ENCODE measurements around the gene CEP250.
A peak's percentile ranks its signal among the peaks of the same experiment; 100 is the strongest.
"Not testable (repeated sequence)": the region's sequence is repeated elsewhere in the genome, so short reads cannot be mapped to it uniquely, and the experiment has no call there.

CEP250 gene, protein sequence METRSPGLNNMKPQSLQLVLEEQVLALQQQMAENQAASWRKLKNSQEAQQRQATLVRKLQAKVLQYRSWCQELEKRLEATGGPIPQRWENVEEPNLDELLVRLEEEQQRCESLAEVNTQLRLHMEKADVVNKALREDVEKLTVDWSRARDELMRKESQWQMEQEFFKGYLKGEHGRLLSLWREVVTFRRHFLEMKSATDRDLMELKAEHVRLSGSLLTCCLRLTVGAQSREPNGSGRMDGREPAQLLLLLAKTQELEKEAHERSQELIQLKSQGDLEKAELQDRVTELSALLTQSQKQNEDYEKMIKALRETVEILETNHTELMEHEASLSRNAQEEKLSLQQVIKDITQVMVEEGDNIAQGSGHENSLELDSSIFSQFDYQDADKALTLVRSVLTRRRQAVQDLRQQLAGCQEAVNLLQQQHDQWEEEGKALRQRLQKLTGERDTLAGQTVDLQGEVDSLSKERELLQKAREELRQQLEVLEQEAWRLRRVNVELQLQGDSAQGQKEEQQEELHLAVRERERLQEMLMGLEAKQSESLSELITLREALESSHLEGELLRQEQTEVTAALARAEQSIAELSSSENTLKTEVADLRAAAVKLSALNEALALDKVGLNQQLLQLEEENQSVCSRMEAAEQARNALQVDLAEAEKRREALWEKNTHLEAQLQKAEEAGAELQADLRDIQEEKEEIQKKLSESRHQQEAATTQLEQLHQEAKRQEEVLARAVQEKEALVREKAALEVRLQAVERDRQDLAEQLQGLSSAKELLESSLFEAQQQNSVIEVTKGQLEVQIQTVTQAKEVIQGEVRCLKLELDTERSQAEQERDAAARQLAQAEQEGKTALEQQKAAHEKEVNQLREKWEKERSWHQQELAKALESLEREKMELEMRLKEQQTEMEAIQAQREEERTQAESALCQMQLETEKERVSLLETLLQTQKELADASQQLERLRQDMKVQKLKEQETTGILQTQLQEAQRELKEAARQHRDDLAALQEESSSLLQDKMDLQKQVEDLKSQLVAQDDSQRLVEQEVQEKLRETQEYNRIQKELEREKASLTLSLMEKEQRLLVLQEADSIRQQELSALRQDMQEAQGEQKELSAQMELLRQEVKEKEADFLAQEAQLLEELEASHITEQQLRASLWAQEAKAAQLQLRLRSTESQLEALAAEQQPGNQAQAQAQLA (N-terminal part only)

DNA sequence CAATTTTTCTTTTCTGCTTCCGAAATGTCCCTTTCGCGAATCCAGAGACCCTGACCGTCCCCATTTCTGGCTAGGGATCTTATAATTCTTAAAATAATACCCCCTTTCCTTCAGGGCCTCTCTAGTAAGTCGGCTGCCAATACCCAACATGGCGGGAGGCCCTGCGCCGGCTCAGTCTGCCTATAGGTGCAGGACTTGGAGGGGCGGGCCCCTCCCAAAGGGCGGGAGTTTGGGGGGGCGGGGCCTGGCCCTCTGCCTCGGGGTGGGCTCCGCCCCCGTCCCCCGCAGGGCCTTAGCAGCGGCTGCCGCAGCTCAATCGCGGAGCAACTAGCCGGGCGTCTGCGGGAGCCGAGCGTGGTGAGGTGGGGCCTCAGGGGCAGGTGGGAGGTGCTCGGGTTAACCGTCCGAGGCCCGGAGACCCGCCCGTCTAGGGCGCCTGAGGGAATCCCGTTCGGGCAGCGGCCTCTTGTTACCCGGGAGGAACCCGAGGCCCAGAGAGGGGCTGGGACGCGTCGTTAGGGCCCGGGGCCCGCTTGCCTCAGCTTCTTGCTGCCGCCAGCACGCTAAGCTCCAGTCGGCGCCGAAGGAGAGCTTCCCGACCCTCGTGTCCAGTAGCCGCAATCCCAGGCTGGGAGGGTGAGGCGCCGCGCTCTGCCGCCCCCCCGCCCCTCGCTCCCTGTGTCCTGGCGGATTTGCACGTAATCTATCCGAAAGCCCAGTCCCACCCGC, at the start of gene CEP250:
Gene CEP250 (plus strand): TSS at position 718 of the 729 bp plus-strand sequence. CDS start 6,770 bp downstream, outside the sequence.
- DNase-seq: peak; percentile 93 to 94

DNA sequence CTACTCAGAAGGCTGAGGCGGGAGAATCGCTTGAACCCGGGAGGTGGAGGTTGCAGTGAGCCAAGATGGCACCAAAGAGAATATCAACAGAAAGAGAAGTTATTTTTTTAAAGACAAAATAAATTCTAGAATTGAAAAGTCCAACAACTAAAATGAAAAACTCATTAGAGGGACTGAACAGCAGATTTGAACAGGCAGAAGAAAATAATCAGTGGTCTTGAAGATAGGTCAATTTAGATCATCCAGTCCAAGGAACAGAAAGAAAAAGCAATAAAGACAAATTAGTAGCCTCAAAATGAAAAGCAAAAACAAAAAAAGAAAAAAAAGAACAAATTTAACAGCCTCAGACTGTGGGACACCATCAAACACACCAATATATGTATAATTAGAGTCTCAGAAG, 49.6 kb upstream of the CEP250 start:
- DNase-seq: no peak

DNA sequence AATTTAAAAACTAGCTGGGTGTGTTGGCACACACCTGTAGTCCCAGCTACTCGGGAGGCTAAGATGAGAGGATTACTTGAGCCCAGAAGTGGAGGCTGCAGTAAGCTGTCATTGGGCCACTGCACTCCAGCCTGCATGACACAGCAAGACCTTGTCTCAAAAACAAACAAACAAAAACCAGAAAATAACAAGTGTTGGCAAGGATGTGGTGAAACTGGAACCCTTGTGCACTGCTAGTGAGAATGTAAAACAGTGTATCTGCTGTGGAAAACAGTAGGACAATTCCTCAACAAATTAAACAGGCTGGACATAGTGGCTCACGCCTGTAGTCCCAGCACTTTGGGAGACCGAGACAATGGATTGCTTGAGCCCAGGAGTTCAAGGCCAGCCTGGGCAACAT, 47.1 kb upstream of the CEP250 start:
- DNase-seq: no peak

DNA sequence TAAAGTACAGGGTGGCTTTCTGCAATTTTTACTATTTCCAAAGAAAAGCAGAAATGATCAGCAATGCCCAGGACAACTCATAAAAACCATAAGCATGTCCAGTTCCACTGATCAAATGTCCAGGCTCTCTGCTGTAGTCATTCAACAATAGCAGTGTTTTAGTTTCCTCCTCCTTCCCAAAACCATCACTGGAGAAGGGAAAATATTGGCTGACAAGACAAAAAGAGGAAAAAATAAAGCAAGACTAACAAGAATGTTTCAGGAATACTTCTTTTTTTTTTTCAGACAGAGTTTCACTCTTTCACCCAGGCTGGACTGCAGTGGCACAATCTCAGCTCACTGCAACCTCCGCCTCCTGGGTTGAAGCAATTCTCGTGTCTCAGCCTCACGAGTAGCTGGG, 45.9 kb upstream of the CEP250 start:
- no peak for DNase-seq

DNA sequence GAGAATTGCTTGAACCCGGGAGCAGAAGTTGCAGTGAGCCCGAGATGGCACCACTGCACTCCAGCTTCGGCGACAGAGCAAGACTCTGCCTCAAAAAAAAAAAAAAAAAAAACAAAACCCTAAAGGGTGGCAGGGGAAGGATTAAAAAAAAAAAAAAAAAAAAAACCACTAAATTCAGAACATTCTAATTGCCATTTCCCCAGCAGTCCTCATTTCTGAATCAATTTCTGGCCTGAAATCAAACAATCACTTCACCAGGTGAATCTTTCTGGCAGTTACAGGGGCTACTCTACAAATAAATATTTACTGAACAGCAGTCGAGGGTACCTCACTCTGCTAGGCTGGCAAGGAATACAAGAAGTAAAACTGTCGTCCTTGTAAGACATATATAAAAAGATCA, 44.8 kb upstream of the CEP250 start:
- DNase-seq: no peak

DNA sequence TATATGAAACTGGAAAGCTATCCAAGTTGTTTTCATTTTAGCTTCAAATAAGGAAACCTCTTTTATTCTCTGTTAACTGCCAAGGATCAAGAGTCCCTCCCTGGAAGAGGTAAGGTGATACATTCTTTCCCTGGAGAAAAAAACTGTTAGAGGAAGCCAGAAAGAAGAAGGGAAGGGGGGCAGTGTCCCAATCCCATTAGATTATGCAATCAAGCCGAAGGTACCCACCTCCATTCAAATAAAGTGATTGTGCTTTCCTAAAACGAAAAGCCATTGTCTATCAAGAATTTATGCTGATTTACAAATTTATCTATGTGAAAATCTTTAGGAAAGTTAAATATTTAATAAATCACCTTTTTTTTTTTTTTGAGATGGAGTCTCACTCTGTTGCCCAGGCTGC, 34.1 kb upstream of the CEP250 start:
- DNase-seq: no peak

DNA sequence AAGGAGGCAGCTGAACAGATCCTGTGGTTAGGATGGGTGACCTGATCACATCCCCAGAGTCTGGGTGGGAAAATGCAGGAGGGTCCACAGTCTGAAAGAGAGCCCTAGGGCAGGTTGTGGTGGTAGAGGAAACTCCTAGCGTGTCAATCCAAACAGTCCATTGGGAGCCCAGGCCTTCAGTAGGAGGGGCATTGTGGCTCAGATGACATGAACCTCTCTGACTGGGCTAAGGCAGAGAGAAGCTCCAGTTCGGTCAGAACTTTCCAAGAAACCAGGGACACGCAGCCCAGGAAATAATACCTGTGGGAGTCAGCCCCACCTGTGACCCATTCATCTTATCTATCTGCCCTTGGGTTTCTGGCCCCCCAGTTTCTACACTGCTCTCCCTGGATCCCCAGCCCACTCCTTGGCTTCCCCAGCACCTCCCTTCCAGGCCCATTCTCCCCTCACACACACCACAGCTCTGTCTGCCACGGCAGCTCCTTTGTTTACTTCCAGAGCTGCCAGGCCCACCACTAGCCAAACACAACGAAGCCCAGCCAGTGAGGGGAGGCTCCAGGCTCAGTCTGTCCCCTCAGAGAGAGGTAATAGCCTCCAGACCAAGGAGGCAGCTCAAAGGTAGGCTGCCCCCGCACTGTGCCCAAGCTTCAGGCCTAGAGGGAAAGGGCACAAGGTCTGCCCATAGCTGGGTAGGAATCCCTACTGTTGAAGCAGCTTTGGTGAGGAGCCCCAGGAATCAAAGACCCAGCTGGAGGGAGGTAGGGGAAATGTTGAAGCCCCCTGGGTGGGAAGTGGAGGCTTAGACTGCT, 23.6 kb upstream of the CEP250 start:
- DNase-seq: no peak

DNA sequence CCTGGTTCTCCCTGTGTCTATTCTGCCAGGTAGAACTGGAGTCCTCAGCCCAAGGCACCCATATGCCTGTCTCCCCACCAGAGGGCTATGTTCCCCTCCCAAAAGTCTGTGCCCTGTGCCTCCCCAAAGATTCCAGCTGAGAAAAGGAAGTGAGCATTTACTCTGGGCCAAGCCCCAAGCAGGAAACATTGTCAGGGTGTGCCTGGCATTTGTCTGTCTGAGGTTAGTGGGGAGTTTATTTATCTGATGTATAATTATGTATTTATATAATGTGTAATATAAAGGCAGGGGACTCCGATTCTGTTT, 23.0 kb upstream of the CEP250 start:
- DNase-seq: no peak

DNA sequence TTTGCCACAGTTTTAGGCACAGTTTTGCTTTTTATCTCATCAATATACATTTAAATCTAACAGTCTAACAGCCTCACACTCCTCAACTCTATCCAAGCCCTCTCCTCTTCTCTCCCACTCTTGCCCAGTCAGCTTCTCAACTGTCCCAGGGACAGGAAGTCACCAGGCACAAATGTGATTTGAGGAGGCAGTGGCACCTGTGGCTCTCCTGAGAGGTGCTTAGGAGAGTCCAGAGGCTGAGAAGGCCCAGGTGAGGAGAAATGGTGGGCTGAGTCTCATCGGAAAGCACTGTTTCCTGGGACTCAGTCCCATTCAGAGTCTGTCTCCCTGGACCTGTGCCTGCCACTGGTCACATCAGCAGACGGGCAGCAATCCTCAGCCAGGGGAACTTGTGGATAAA, 22.1 kb upstream of the CEP250 start:
- DNase-seq: no peak

DNA sequence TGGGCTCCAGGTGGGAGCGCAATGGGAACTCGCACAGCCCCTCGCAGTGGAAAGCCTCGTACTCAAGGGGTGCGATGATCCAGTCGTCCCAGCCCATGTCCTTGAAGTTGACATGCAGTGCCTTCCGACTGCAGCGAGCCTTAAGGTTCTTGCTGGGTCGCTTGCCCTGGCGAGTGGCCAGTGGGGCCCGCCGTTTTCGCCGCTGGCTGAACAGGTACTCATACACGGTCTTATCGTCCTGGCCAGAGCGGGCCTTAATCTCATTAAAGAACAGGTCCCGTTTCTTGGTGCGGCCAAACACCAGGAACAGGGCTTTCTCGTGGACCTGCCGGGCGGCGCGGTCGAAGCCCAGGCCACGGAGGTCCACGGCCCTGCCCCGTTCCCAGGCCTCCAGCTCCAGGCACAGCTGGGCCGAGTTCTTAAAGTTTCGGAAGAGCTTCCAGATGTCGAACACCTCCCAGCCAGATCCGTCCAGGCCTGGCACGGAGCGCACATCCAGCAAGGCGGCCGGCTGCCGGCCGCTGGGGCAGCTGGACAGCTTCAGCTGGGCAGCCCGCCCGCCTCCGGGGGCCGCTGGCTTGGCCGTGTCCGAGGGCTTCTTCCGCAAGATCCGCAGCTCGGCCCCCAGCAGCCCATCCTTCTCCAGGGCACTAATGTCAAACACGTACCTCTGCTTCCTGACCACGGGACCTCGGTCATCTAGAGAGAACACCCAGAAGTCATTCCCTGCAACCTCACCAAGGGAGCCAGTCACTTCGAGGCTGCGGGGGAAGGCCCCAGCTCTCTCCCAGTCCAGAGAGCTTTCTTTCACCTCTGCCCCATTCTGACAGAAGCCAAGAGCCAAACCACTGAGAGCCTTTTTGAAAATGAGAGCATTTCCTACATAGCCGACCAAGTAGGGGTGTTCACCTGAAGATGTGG, 21.1 kb upstream of the CEP250 start:
- no peak for DNase-seq

DNA sequence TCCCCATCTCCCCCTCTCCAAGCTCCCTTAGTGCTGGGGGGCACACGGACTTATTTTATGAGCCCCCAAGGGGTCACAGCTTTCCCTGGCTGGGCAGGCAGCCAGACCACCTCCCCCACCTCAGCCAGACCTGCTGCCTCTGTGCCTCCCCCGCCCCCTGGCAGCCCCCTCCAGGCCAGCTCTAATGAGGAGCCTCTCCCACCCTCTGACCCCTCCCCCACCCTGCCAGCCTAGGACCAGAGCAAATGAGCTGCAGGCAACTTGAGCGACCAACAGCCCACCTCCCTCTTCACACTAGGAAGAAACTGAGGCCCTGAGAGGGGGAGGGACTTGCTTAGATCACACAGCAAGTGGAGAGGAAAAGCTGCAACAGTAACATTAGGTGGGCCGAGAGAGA, 19.2 kb upstream of the CEP250 start:
- no peak for DNase-seq

DNA sequence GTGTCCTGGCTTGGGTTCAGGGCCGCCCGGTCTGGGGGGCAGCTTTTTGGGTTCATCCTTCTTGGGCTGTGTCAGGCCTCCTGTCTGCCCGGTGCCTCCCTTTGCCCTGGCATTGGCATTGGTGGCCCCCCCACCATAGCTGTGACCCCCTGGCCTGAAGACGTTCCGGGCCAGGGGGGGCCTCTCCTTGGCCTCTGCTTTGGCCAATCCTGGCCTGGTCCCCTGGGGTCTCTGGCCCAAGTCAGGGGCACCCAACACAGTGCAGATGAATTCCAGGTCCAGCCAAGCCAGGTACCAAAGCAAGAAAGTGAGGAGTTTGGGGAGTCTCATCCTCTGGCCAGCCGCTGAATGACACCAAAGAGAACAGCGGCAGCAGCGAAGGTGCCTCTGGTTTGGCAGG, 17.8 kb upstream of the CEP250 start:
- DNase-seq: no peak

DNA sequence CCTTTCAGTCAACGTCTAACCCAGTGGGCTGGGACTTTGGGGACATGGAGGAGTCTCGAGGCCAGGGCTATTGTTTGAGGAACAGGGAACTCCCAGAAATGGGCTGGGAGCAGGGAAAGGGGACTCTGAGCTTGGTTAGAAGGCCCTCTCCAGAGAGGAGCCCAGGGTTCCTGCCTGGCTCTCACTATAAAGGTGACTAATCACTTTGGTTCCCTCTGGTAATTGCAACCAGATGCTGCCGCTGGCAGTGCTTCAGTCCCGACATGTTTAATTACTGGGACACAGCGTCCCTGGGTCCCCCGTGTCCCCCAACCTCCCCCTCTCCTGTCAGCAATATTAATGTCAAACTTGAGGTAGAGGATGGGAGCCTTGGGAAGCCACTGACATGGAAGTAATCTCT, 12.4 kb upstream of the CEP250 start:
- DNase-seq: no peak

DNA sequence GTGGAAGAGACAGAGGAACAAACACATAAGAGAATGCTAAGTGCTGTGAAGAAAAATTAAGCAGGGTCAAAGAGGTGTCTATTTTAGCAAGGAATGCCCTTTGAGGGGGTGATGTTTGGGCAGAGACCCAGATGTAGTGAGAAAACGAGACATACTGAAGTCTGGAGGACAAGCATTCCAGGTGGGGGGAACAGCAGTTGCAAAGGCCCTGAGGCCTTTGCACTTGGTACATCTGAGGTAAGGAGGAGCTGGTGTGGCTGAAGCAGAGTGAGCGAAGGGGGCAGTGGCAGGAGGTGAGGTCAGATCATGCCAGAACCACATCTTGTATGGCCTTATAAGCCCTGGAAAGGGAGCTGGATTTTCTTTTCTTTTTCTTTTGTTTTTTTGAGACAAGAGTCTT, 11.2 kb upstream of the CEP250 start:
- DNase-seq: no peak

DNA sequence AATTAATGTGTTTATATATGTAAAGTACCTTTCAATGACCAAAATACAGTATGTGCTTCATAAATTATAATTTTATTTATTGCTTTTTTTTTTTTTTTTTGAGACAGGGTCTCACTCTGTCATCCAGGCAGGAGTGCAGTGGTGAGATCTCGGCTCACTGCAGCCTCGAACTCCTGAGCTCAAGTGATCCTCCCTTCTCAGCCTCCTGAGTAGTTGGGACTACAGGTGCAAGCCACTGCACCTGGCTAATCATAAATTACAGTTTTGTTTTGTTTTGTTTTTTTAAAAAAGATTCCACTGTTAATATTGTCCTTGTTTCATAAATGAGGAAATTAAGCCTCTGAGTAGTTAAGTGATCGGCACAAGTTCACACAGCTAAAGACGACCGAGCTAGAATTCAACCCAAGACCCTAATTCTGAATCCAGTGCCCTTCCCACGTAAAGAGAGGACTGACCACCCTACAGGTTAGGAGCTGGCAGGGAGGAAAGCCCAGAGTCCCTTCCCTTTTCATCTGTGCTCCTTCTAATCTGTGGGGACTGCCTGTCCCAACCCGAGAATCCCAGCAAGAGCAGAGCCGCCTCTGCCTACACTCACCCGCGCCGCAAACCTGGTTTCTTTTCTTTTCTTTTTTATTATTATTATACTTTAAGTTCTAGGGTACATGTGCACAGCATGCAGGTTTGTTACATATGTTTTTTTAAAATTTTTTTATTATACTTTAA, 8.9 kb upstream of the CEP250 start:
- DNase-seq: no peak

DNA sequence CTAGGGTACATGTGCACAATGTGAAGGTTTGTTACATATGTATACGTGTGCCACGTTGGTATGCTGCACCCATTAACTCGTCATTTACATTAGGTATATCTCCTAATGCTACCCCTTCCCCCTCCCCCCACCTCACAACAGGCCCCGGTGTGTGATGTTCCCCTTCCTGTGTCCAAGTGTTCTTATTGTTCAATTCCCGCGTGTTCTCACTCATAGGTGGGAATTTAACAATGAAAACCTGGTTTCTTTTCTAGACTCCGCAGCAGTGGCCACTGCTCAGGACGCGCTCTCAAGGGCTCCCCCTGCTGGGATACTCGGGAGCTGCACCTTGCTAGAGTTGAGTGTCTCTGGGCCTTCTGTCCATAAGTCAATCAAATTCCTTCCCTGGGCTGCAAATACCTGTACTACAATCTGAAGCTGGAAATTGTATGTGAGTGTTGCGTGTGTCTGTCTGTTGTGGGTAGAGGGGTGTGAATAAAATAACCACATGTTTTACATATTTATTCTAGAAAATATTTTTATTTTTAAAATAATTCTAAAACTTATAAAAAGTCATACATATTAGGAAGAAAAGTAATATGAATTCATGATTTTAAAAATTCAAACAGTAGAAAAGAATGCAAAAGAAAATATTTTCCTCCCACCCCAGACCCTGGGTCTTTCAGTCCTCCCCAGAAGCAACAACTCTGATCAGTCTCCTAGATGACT, 8.2 kb upstream of the CEP250 start:
- DNase-seq: peak; percentile 68 to 99

DNA sequence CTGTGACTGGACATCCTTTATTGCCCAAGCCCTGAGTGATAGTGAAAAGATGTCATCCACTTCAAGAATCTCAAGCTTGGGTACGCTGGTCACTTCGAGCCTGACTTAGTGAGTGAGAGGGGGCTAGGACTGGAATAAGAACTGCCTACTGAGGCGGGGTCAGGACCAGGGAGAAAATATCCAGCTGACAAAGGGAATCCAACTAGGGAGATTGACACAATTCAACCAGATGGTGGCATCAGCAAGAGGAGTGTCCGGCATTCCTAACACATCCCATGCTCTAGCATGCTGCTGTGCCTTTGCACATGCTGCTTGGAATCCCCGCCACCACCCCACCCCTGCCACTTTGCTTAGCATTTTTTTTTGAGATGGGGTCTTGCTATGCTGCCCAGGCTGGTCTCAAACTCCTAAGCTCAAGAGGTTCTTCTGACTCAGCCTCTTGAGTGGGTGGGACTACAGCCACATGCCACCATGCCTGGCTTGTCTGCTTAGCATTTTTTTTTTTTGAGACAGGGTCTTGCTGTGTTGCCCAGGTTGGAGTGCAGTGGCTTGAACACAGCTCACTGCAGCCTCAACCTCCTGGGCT, 6.5 kb upstream of the CEP250 start:
- DNase-seq: no peak

DNA sequence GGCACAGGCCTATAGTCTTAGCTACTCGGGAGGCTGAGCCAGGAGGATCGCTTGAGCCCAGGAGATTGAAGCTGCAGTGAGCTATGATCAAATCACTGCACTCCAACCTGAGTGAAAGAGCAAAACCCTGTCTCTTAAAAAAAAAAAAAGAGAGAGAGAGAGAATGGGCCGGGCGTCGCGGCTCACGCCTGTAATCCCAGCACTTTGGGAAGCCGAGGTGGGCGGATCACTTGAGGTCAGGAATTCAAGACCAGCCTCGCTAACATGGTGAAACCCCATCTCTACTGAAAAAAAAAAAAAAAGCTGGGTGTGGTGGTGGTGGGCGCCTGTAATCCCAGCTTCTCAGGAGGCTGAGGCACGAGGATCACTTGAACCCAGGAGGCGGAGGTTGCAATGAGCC, 5.5 kb upstream of the CEP250 start:
- DNase-seq: not testable (repeated sequence)

DNA sequence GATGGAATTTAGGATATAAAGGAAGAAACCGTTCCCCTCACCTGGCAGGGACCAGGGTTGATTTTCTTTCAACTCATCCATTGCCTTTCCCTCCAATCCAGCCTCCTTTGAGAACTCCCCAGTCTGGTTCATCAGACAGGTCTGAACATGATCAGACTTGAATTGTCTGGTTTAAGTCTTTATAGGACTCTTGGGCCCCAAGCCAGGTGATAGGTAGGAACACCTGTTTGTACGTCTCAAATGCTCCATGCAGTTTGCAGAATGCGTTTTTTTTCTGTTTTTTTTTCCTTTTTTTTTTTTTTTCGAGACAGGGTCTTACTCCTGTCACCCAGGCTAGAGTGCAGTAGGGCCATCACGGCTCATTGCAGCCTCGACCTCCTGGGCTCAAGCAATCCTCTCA, 4.1 kb upstream of the CEP250 start:
- DNase-seq: no peak
